ENCODE results near the gene FSD1. TPM values are rescaled to one million over a fixed set of nuclear protein-coding genes. Genes with fewer than 3 reads are reported as not detected.

FSD1 gene
- total RNA-seq, 2 donors from 2014 or later: 16.0 to 24.7 TPM

- Mint-ChIP-seq H3K27ac (no peak overlapping the region), H3K9me3 (peaks cover 14% of the 10 kb centered on the region), H3K4me3 (no peak overlapping the region), H3K27me3 (no peaks in the 10 kb centered on the region), H3K36me3 (peaks cover 5% of the 10 kb centered on the region), H3K4me1 (ENCODE audit: low read depth in 2 of 2) (peaks cover 0 to 7% of the 10 kb centered on the region in 2 donors)
- DNase-seq (ENCODE audit: low spot score): no peak
- ATAC-seq: no peak
These were observed 12.6 kb downstream of the FSD1 start for GRCh38 chr19:4316956-4317355.

- no peak for DNase-seq (ENCODE audit: low spot score)
- H3K4me3 Mint-ChIP-seq: no peak overlapping the region
These were observed 14.1 kb downstream of the FSD1 start for GRCh38 chr19:4318460-4318859.

GRCh38 chr19:4319067-4319718 lies 14.8 kb downstream of the FSD1 start:
- Mint-ChIP-seq H3K4me1 (ENCODE audit: low read depth in 2 of 2) (peaks cover 0 to 7% of the 10 kb centered on the region in 2 donors), H3K27ac (no peak overlapping the region), H3K36me3 (peaks cover 5% of the 10 kb centered on the region), H3K27me3 (no peaks in the 10 kb centered on the region), H3K9me3 (peaks cover 14% of the 10 kb centered on the region), H3K4me3 (no peak overlapping the region)
- no peak for ATAC-seq
- no peak for DNase-seq (ENCODE audit: low spot score)

More at GRCh38 chr19:4318460-4318859, 14.1 kb downstream of the FSD1 start:
- no peaks in the 10 kb centered on the region for H3K27me3 Mint-ChIP-seq
- ATAC-seq: no peak
- H3K4me1 Mint-ChIP-seq (ENCODE audit: low read depth in 2 of 2): peaks cover 0 to 7% of the 10 kb centered on the region in 2 donors
- peaks cover 14% of the 10 kb centered on the region for H3K9me3 Mint-ChIP-seq
- H3K27ac Mint-ChIP-seq: no peak overlapping the region
- peaks cover 5% of the 10 kb centered on the region for H3K36me3 Mint-ChIP-seq

GRCh38 chr19:4320419-4320818 lies 16.0 kb downstream of the FSD1 start:
- H3K4me3 Mint-ChIP-seq: no peak overlapping the region
- ATAC-seq (no peak), DNase-seq (ENCODE audit: low spot score) (no peak)
- H3K36me3 Mint-ChIP-seq: peaks cover 5% of the 10 kb centered on the region
- no peaks in the 10 kb centered on the region for H3K27me3 Mint-ChIP-seq
- H3K9me3 Mint-ChIP-seq: peaks cover 14% of the 10 kb centered on the region
- peaks cover 0 to 10% of the 10 kb centered on the region in 2 donors for H3K4me1 Mint-ChIP-seq (ENCODE audit: low read depth in 2 of 2)
- H3K27ac Mint-ChIP-seq: peak overlapping the region in 1 of 2 donors; percentile 0

GRCh38 chr19:4322942-4323665 lies 18.7 kb downstream of the FSD1 start:
- Mint-ChIP-seq H3K4me3 (no peak overlapping the region), H3K36me3 (peaks cover 5% of the 10 kb centered on the region), H3K9me3 (peaks cover 14% of the 10 kb centered on the region), H3K4me1 (ENCODE audit: low read depth in 2 of 2) (peaks cover 10 to 29% of the 10 kb centered on the region in 2 donors), H3K27ac (no peak overlapping the region), H3K27me3 (no peaks in the 10 kb centered on the region)
- no peak for ATAC-seq
- DNase-seq (ENCODE audit: low spot score): no peak

- ATAC-seq (no peak), DNase-seq (ENCODE audit: low spot score) (no peak)
- Mint-ChIP-seq H3K27me3 (no peaks in the 10 kb centered on the region), H3K4me3 (no peak overlapping the region), H3K9me3 (peaks cover 14% of the 10 kb centered on the region), H3K27ac (no peak overlapping the region), H3K4me1 (ENCODE audit: low read depth in 2 of 2) (peaks cover 10 to 32% of the 10 kb centered on the region in 2 donors), H3K36me3 (peaks cover 5% of the 10 kb centered on the region)
These were observed 19.3 kb downstream of the FSD1 start for GRCh38 chr19:4323692-4324091.

GRCh38 chr19:4324228-4324627 lies 19.8 kb downstream of the FSD1 start:
- no peak for ATAC-seq
- H3K9me3 Mint-ChIP-seq: peaks cover 14% of the 10 kb centered on the region
- H3K27ac Mint-ChIP-seq: no peak overlapping the region
- peaks cover 4% of the 10 kb centered on the region for H3K36me3 Mint-ChIP-seq
- no peak overlapping the region for H3K4me3 Mint-ChIP-seq
- DNase-seq (ENCODE audit: low spot score): no peak
- H3K4me1 Mint-ChIP-seq (ENCODE audit: low read depth in 2 of 2): peaks cover 10 to 32% of the 10 kb centered on the region in 2 donors
- no peaks in the 10 kb centered on the region for H3K27me3 Mint-ChIP-seq

GRCh38 chr19:4326215-4326836 lies 21.9 kb downstream of the FSD1 start:
- Mint-ChIP-seq H3K4me3 (peak overlapping the region; percentile 82), H3K9me3 (no peaks in the 10 kb centered on the region), H3K36me3 (no peaks in the 10 kb centered on the region), H3K4me1 (ENCODE audit: low read depth in 2 of 2) (peaks cover 10 to 25% of the 10 kb centered on the region in 2 donors), H3K27me3 (no peaks in the 10 kb centered on the region), H3K27ac (peak overlapping the region in 1 of 2 donors; percentile 57)
- DNase-seq (ENCODE audit: low spot score): no peak
- no peak for ATAC-seq

- no peak for ATAC-seq
- H3K9me3 Mint-ChIP-seq: no peaks in the 10 kb centered on the region
- no peaks in the 10 kb centered on the region for H3K36me3 Mint-ChIP-seq
- H3K4me3 Mint-ChIP-seq: peak overlapping the region; percentile 82
- no peak overlapping the region for H3K27ac Mint-ChIP-seq
- peaks cover 10 to 25% of the 10 kb centered on the region in 2 donors for H3K4me1 Mint-ChIP-seq (ENCODE audit: low read depth in 2 of 2)
- DNase-seq (ENCODE audit: low spot score): no peak
- no peaks in the 10 kb centered on the region for H3K27me3 Mint-ChIP-seq
These were observed 22.4 kb downstream of the FSD1 start for GRCh38 chr19:4326837-4327251.

GRCh38 chr19:4327252-4327876 lies 23.0 kb downstream of the FSD1 start:
- Mint-ChIP-seq H3K36me3 (no peaks in the 10 kb centered on the region), H3K4me3 (peak overlapping the region; percentile 82)

GRCh38 chr19:4327877-4328242 lies 23.5 kb downstream of the FSD1 start:
- Mint-ChIP-seq H3K4me1 (ENCODE audit: low read depth in 2 of 2) (peaks cover 10 to 25% of the 10 kb centered on the region in 2 donors), H3K27me3 (no peaks in the 10 kb centered on the region), H3K4me3 (peak overlapping the region; percentile 82), H3K36me3 (no peaks in the 10 kb centered on the region), H3K9me3 (no peaks in the 10 kb centered on the region), H3K27ac (peak overlapping the region; percentile 55 to 86)
- DNase-seq (ENCODE audit: low spot score) (no peak), ATAC-seq (no peak)

More at GRCh38 chr19:4327252-4327876, 23.0 kb downstream of the FSD1 start:
- ATAC-seq (peak; percentile 25 to 71), DNase-seq (ENCODE audit: low spot score) (peak; percentile 87)
- Mint-ChIP-seq H3K9me3 (no peaks in the 10 kb centered on the region), H3K27me3 (no peaks in the 10 kb centered on the region), H3K27ac (peak overlapping the region in 1 of 2 donors; percentile 86), H3K4me1 (ENCODE audit: low read depth in 2 of 2) (peaks cover 10 to 25% of the 10 kb centered on the region in 2 donors)

- ATAC-seq (peak; percentile 93 to 95), DNase-seq (ENCODE audit: low spot score) (peak; percentile 98)
- Mint-ChIP-seq H3K4me1 (ENCODE audit: low read depth in 2 of 2) (peaks cover 10 to 25% of the 10 kb centered on the region in 2 donors), H3K9me3 (no peaks in the 10 kb centered on the region), H3K27ac (peak overlapping the region; percentile 55 to 86), H3K36me3 (no peaks in the 10 kb centered on the region), H3K4me3 (peak overlapping the region; percentile 82), H3K27me3 (no peaks in the 10 kb centered on the region)
These were observed 24.0 kb downstream of the FSD1 start for GRCh38 chr19:4328243-4328990.

Measured in natural killer cell treated with Interleukin-12 subunit alpha and Interleukin-12 subunit beta and Interleukin-15 and Interleukin-18, amount 100 ng/mL, for 72 hours (primary cell).